Measurements from ENCODE around the gene TMC6.
"Not testable (repeated sequence)": the region's sequence is repeated elsewhere in the genome, so short reads cannot be mapped to it uniquely, and the experiment has no call there.

TMC6 gene

DNA sequence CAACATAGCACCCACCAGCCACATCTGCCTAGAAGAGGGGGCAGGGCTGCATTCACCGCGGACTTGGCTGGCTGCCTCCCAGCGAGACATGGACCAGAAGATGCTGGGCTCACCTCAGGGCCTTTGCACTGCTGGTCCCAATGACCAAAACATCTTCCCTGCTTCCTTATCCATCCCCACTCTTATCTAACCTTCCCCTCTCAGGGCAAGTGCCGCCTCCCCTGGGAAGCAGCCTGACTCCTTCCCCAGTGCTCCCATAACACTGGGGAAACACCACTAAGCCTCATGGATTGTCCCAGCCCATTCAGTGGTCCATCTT lies 5.7 kb downstream of the TMC6 start:
- DNase-seq, result no peak

DNA sequence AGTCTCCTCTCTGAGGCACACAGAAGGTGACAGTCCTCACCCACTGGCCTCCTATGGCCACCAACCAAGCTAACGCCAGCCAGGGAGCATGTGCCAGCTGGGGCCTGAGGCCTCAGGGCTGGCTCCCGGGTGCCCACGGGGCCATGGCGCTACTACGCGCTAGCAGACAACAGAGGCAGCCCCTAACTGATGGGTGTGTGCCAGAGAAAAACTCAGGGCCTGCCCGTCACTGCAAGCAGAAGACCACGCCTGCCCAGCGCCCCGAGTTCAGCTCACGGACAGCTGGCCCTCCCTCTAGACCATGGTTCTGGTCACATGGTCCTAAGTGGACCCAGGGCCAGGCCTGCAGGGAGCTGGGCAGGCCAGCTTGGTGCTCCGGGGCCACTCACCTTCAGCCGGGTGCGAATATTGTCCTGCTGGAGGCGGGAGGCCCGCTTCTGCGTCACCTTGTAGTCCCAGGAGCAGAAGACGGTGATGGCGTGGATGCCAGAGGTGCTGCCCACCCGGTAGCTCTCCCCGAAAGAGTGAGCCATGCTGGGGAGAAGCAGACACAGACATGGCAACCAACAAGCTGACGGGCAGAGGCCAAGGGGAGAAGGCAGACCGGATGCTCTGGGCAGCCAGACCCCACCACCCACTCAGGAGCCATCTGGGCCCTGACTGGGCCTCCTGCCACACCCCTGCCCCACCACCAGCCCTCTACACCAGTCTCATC lies 6.2 kb downstream of the TMC6 start:
- DNase-seq, result no peak

DNA sequence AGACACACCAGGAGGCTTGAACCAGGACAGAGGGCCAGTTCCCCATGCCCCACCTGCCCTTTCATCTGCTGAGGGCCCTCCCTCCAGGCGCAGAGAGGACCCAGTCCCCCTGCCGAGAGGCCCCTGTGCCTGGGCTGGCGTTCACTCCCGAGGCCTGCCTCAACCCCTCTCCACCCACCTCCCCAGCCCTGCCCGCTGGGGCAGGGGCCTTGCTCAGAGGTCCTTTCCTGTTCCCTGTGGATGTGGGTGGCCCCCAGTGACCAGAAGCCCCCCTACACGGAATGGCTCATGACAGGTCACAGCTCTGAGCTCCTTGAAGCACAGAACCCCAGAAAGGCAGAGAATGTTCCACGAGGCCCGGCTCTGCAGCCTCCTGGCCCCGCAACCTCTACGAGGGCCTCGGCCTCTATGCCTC lies 6.7 kb downstream of the TMC6 start:
- no peak for DNase-seq

DNA sequence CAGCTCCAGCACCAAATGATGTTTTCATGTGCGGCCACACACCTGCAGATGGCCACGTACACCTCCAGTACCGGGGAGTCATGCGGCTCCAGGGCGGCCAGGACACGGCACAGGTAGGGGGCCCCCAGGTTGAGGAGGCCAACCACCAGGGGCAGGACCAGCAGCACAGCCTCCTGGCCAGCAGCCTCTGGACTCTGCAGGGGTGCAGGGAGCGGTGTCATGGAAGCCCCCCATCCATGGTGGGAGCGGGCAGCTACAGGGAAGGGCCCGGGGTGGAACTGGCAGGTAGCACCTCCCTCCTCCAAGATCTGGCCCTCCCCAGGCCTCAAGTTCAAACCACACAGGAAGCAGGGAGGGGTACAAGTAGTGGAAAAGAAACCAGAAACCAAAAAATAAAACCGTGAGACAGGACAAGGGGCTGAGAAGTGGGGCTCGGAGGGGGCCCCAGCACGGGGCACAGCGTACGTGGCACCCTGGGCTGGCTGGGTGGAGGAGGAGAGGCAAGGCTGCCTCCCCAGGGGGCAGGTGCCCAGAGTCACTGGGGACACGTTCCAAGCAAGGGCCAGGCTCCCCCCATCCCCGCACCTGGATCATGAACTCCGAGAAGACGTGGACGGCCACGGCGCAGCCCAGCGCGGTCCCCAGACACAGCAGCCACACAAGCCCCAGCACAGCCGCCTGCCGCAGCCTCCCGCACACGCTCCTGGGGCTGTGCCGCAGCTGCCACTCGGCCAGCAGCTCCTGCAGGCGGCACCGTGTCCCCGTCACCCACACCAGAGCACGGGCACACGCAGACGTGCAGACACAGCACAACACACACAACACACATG lies 7.4 kb downstream of the TMC6 start:
- no peak for DNase-seq

DNA sequence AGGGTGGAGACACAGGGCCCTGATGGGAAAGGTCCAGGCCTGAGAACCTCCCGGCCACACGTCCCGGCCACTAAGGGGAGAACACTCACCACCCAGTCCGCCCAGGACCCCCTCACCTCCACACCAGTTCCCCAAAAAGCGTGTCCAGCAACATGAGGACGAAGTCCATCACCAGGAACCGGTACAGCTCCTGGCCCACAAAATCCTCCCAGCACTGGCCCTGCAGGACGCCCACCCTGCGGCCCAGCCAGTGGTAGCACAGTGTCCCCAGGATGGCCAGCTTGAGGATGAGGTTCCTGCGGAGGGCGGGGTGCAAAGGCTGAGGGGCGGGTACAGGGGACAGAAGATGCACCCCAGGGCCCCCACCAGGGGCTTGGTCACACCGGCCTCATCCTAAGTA lies 8.0 kb downstream of the TMC6 start:
- no peak for DNase-seq

DNA sequence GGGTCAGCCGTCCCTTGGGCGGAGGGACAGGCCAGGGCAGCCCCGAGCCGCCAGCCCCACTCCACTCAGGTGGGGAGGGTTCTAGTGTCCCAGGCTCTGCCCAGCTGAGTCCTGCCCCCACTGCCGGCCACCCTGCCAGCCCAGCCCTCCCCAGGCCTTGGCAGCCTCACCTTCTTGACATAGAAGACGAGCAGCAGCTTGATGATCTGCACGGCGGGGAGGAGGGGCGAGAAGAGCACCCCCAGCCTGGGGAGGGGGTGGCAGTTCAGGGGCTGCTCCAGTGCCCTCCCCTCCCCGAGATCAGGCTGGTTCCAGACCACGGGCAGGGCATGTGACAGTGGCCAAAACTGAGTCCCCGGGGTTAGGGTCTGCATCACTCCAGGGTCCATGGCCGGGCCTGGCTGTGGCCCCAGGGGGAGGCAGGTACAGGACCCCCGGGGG lies 9.7 kb downstream of the TMC6 start:
- no peak for DNase-seq

DNA sequence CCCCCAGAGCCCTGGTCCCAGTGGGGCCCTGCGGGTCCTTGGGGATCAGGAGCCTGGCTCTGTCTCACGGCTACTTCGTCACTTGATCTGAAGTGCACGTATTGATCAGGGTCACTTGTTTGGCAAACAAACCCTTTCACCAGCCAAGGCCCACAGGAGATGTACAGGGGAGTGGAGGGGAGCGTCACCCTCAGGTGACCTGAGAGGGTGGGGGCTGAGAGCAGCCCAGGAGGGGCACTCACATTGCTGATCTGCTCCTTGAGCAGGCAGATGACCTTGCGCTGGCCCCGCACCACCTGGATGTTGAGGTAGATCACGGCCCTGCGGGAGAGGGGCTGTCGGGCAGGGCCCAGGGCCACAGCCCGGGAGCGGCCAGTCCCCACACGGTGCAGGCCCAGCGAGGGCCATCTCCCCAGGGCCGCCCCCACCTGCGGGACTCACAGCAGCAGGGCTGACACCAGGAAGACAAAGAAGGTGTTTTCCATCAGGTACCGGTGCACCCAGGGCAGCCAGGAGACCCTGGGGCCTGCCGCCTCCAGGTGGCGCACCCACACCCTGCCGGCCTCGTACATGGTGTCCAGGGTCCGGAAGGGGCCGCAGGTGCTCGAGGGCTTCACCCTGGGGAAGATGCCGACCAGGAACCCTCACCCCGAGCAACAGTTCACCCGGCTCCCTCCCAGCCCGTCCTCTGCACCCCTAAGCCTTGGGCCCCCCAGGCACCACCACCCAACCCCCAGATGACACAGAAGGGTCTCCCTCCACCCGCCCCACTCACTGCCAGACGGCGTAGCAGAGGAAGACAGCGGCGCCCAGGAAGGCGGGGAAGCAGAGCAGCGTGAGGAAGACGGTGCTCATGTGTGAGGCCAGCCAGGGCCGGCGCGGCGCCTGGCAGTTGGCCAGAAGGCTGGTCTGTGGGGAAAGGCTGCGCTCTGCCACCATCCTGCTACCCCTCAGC lies 11.3 kb downstream of the TMC6 start:
- DNase-seq, result no peak

DNA sequence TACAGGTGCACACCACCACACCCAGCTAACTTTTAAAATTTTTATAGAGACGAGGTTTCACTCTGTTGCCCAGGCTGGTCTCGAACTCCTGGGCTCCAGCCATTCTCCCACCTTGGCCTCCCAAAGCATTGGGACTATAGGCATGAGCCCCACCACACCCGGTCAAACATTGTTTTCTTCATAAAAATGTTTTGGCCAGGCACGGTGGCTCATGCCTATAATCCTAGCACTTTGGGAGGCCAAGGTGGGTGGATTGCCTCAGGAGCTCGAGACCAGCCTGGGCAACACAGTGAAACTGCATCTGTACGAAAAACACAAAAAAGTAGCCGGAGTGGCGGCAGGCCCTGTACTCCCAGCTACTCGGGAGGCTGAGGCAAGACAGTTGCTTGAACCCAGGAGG lies 12.1 kb downstream of the TMC6 start:
- no peak for DNase-seq

DNA sequence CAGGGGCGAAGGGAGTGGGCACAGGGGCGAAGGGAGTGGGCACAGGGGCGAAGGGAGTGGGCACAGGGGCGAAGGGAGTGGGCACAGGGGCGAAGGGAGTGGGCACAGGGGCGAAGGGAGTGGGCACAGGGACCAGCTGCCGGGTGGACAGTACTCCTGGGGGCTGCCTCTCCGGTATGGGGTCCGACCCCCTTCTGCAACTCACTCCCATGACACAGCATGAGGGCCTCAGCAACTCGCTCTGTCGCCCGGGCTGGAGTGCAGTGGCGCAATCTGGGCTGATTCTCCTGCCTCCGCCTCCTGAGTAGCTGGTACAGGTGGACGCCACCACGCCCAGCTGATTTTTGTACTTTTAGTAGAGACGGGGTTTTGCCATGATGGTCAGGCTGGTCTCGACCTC lies 12.8 kb downstream of the TMC6 start:
- not testable (repeated sequence) for DNase-seq

DNA sequence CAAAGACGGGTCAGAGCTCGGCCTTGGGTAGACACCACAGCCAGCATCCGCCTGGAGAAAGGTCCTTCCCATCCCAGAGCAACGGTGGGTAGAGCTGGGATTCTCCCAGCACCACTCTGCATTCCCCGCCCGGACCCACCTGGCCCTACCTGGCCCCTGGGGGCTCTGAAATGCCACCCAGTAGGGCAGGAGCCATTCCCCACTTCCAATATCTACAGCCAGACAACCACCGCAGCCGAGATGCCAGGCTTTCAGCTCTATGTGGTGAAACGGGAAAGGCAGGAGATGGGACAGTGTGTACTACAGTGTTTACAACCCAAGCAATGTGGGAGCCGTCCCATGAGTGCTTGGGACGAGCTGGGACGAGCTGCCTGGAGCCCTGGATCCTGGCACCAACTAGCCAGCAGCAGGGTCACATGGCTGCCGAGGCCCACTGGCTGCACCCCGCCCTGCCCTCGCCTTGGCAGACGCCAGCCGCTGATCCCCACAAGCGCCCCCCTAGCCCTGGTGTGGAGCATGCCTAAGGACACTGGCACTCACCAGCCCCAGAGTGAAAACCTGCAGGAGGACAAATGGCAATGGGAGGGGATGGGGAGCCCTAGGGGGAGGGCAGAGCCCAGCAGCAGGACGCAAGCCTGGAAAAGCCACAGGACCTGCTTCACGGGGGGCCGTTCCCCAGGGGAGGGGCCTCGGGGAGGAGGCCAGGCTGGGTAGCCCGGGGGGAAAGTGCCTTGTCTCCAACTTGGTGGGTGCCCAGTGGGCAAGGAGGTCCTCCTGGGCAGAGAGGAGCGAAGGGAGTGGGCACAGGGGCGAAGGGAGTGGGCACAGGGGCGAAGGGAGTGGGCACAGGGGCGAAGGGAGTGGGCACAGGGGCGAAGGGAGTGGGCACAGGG lies 13.5 kb downstream of the TMC6 start:
- no peak for DNase-seq

DNA sequence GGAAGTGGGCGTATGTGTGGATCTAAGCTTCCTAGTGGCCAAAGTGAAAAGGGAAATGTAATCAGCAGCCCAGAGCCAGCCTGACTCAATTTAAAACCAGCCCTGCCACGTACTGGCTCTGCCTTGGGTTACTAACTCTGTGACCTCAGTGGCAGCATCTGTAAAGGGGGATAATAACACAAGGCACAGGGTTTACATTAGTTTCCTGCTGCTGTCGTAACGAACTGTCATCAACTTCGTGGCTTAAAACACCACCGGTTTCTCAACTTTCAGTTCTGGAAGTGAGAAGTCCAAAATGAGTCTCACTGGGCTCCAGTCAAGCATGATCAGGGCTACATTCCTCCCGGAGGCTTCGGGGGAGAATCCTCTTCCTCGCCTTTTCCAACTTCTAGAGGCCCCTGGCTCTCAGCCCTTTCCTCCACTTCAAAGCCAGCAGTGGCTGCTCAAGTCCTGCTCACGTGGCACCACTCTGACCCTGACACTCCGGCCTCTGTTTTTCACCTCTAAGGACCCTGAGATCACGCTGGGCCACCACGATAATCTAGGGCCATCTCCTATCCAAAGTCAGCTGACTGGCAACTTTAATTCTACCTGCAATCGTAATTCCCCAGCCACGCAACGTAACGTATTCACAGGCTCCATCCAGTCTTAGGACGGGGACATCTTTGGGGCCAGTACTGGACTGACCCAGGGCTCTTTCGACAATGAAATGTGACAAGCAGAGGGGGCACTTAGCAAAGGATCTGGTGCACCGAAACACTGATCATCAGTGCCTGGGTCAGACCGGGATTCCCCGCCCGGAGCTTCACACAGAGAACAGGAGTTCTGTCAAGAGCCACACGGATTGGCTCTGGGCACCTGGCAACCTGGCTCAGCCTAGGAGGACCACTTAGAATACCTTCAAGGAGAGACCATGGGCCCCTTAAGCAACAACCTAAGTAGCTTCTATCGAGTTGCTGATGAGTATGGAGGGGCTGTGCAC lies 14.5 kb downstream of the TMC6 start:
- DNase-seq, result no peak

DNA sequence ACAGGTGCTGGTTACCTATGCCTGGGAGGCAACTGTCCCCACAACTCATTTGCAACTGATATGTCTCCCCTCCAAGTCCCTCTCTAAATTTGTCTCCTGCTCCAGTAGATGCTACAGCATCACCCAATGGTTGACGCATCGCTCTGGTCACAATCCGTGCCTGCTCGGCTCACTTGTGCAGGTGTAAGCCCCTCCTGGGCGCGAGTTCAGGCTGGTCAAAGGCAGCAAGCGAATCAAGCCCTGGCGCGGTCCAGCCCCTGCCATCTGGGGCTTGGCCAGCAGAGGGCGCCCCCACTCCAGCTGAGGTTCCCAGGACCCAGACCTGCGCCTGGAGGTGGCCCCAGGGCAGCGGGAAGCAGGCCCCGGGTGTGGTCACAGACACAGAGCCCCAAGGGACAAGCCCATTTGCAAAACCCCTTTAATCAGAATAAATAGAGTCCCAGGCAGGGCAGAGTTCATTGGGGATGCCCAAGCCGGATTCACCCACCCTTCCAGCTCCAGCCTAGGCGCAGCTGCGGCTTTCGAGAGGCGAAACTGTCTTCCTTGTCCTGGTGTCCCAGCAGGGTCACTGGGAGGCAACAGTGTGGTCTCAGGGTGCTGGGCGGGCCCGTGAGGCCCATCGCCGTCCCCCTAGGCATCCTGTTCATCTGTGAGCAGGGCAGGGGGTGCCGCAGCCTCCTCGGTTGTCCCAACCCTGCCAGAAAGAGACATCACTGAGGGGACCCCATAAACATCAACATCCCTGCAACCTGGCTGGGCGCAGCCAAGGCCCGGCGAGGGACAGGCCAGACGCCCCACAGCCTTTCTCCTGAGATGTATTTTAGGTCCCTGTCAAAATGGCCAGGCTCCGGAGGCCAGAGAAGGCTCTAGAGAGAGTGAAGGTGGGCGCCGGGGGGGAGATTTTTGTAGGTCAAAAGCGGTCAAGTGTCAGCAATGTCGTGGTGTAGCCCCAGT lies 15.8 kb downstream of the TMC6 start:
- peak in 1 of 2 experiments; percentile 34 for DNase-seq

DNA sequence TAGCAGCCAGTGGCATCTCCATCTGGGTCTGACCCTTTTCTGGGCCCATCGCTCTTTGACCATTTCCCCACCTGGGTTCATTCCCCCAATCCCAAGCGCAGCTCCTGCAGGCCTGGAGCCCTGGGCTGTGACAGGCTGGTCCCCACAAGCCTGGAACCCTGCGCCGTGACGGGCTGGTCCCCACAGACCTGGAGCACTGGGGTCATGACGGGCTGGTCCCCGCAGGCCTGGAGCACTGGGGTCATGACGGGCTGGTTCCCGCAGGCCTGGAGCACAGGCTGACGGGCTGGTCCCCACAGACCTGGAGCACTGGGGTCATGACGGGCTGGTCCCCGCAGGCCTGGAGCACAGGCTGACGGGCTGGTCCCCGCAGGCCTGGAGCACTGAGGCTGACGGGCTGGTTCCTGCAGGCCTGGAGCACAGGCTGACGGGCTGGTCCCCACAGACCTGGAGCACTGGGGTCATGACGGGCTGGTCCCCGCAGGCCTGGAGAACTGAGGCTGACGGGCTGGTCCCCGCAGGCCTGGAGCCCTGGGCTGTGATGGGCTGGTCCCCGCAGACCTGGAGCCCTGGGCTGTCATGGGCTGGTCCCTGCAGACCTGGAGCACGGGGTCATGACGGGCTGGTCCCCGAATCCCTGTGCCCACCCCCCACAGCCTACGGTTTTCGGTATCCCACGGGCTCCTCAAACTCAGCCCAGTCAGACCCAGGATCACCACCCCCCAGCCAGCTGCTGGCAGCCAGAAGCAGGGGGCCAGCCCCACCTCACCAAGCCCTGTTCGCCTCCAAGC lies 16.6 kb downstream of the TMC6 start:
- DNase-seq, result no peak

DNA sequence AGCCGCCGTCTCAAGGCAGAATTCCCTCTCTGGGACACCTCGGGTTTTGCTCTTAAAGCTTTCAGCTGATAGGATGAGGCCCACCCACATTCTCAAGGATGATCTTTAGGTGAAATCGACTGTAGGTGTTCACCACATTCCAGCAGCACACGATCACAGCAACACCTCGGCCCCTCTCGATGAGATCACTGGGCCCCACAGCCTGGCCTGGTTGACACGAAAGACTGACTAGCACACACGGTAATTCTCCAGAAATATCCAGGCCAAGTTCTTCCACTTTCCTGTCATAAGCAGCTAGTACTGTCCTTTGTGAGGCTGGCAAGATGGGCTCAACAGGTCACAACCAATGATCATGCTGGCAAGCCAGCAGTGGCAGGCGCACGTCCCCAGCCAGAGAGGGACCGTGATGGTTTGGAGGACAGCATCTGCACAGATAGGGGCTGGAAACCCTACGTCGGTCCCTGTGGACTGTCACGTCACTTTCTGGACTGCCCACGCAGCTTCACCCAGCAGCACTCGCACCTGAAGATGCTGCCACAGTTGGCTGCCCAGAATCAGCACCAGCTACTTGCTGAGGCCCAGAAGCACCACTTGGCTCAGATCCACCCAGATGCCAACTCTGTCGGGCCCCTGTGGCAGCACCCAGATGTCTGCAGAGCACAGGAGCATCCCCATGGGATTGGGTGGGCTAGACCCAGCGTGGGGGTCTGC lies 17.4 kb downstream of the TMC6 start:
- DNase-seq, result no peak

DNA sequence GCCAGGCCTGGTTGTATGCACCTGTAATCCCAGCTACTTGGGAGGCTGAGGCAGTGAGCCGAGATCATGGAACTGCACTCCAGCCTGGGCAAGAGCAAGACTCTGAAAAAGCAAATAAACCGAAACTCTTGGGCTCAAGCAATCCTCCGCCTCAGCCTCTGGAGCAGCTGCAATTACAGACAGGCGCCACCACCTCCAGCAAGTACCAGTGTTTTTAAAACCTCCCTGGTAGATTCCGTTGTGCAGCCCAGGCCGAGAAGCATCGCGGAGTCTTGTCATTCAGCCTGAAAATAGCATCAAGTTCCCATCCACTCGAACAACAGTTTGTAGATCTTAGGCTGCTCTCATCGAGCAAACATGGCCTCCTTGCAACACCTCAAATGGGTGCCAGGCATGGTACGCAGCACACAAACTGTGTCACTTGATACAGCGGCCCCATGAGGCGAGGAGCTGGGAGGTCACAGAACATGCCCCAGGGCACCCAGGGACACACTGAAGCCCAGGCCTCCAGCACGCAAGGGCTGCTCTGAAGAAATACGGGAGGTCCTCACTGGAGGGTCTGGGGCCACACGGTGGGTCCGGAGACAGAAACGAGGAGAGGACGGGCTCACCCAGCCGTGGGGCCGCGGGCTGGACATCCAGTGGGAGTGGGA lies 18.1 kb downstream of the TMC6 start:
- DNase-seq, result no peak

DNA sequence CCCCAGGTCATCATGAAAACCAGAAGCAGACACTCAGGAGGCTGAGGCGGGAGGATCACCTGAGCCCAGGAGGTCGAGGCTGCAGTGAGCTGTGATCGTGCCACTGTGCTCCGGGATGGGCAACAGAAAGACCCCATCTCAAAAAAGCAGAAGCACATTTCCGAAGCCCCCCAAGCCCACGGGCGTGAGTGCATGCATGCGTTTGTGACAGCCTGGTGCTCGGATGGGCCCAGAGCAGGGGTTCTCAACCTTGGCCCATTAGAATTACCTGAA lies 19.1 kb downstream of the TMC6 start:
- DNase-seq, result no peak

DNA sequence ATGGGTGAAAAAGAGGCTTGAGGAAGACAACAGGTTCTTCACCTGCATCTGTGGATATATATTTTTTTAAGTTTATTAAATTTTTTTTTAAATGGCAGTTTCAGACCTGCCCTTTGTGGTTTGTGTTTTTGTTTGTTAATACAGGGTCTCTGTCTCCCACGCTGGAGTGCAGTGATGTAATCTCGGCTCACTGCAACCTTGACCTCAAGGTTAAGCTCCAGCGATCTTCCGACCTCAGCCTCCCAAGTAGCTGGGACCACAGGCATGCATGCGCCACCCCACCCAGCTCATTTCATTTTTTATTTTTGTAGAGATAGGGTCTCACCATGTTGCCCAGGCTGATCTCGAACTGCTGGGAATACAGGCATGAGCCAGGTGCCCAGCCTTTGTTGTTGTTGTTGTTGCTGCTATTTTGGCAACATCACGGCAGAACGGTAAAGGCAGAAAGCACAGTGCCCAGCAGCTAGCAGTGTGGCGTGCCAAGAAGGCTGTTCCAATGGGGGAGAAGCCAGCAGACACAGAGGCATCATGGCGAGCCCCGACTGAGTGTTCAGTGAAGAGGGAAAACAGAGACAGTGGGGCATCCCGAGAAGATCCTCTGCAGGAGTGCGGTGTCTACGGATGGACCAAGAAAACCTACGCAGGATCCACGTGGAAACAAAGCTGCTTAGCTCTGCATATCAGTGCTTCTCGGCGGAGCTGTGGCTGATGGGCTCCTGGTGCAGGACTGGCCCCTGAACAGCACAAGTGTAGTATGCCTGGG lies 19.6 kb downstream of the TMC6 start:
- DNase-seq, result no peak
